IMR-90 (cell line): ENCODE data around the gene GP9.

Experiments
- ELK1 ChIP-seq: fragments of 150-350 bp; IDR thresholded peaks from 2 replicates; pipeline ENCODE4 v1.6.1; 2016; ENCODE audit warnings: low read depth, mild to moderate bottlenecking, low read length, moderate library complexity, borderline replicate concordance
- TF ChIP-seq, protein P1 (sequence below): conservative IDR thresholded peaks from 2 replicates; pipeline ENCODE4 v1.5.1; 2012; ENCODE audit warnings: mild to moderate bottlenecking, low read depth, low read length, improper control_type of control experiment

- TF ChIP-seq, protein P1, sequence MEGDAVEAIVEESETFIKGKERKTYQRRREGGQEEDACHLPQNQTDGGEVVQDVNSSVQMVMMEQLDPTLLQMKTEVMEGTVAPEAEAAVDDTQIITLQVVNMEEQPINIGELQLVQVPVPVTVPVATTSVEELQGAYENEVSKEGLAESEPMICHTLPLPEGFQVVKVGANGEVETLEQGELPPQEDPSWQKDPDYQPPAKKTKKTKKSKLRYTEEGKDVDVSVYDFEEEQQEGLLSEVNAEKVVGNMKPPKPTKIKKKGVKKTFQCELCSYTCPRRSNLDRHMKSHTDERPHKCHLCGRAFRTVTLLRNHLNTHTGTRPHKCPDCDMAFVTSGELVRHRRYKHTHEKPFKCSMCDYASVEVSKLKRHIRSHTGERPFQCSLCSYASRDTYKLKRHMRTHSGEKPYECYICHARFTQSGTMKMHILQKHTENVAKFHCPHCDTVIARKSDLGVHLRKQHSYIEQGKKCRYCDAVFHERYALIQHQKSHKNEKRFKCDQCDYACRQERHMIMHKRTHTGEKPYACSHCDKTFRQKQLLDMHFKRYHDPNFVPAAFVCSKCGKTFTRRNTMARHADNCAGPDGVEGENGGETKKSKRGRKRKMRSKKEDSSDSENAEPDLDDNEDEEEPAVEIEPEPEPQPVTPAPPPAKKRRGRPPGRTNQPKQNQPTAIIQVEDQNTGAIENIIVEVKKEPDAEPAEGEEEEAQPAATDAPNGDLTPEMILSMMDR: no peak
- TF ChIP-seq ELK1: no peak
These were observed 7.8 kb downstream of the GP9 start for GRCh38 chr3:129068291-129068886.
